ENCODE results near the gene USP46. TPM values are rescaled to one million over a fixed set of nuclear protein-coding genes. Genes with fewer than 3 reads are reported as not detected.

The USP46 gene
- total RNA-seq, 6 experiments from 2014 or later, result 23.9 to 30.9 (median 26.3) TPM

- Mint-ChIP-seq H3K9me3 (no peaks in the 10 kb centered on the region), H3K36me3 (ENCODE audit: low read depth) (no peaks in the 10 kb centered on the region), H3K4me3 (no peak overlapping the region), H3K4me1 (ENCODE audit: low read depth) (peaks cover 24% of the 10 kb centered on the region), H3K27me3 (ENCODE audit: insufficient read depth) (peaks cover 20% of the 10 kb centered on the region), H3K27ac (no peak overlapping the region)
- TF ChIP-seq, protein P1, sequence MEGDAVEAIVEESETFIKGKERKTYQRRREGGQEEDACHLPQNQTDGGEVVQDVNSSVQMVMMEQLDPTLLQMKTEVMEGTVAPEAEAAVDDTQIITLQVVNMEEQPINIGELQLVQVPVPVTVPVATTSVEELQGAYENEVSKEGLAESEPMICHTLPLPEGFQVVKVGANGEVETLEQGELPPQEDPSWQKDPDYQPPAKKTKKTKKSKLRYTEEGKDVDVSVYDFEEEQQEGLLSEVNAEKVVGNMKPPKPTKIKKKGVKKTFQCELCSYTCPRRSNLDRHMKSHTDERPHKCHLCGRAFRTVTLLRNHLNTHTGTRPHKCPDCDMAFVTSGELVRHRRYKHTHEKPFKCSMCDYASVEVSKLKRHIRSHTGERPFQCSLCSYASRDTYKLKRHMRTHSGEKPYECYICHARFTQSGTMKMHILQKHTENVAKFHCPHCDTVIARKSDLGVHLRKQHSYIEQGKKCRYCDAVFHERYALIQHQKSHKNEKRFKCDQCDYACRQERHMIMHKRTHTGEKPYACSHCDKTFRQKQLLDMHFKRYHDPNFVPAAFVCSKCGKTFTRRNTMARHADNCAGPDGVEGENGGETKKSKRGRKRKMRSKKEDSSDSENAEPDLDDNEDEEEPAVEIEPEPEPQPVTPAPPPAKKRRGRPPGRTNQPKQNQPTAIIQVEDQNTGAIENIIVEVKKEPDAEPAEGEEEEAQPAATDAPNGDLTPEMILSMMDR (IDR thresholded peaks at IDR 0.05), result no peak
- no peak for DNase-seq
These were observed 106.3 kb downstream of the USP46 start for GRCh38 chr4:52552778-52553177.

DNA sequence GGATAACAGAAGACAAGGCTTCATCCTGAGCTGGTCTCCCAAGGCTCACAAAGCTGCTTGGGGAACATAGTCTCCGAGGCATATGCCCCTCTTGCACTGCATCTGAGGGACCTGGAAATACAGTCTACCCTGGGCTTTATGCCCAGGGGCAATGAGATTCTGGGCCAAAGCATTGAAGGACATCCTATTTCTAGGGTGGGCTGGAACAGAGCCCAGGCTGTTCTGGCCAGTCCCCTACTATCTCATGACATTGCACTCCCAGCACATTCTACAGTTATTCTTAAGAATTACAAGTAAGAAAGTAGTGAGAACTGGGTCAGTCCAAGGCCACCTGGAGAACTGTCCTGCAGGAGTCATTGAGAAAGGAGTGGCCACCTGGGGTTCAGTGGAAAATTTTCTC, 107.6 kb downstream of the USP46 start:
- TF ChIP-seq, protein P1 (IDR thresholded peaks at IDR 0.05), result no peak
- peaks cover 24% of the 10 kb centered on the region for H3K4me1 Mint-ChIP-seq (ENCODE audit: low read depth)
- H3K4me3 Mint-ChIP-seq, result no peak overlapping the region
- H3K36me3 Mint-ChIP-seq (ENCODE audit: low read depth), result no peaks in the 10 kb centered on the region
- peaks cover 16% of the 10 kb centered on the region for H3K27me3 Mint-ChIP-seq (ENCODE audit: insufficient read depth)
- H3K9me3 Mint-ChIP-seq, result no peaks in the 10 kb centered on the region
- no peak overlapping the region for H3K27ac Mint-ChIP-seq
- no peak for DNase-seq

GRCh38 chr4:52550186-52550585, 108.9 kb downstream of the USP46 start:
- Mint-ChIP-seq H3K27ac (no peak overlapping the region), H3K4me1 (ENCODE audit: low read depth) (peaks cover 29% of the 10 kb centered on the region), H3K27me3 (ENCODE audit: insufficient read depth) (peaks cover 11% of the 10 kb centered on the region), H3K36me3 (ENCODE audit: low read depth) (no peaks in the 10 kb centered on the region), H3K4me3 (no peak overlapping the region), H3K9me3 (no peaks in the 10 kb centered on the region)
- no peak for DNase-seq
- TF ChIP-seq, protein P1 (IDR thresholded peaks at IDR 0.05), result no peak

GRCh38 chr4:52548818-52549570, 110.1 kb downstream of the USP46 start:
- H3K27me3 Mint-ChIP-seq (ENCODE audit: insufficient read depth), result peaks cover 11% of the 10 kb centered on the region
- H3K27ac Mint-ChIP-seq, result no peak overlapping the region
- DNase-seq, result no peak
- H3K4me3 Mint-ChIP-seq, result no peak overlapping the region
- no peaks in the 10 kb centered on the region for H3K9me3 Mint-ChIP-seq
- H3K4me1 Mint-ChIP-seq (ENCODE audit: low read depth), result peaks cover 23% of the 10 kb centered on the region
- no peaks in the 10 kb centered on the region for H3K36me3 Mint-ChIP-seq (ENCODE audit: low read depth)
- TF ChIP-seq, protein P1 (IDR thresholded peaks at IDR 0.05), result no peak

DNA sequence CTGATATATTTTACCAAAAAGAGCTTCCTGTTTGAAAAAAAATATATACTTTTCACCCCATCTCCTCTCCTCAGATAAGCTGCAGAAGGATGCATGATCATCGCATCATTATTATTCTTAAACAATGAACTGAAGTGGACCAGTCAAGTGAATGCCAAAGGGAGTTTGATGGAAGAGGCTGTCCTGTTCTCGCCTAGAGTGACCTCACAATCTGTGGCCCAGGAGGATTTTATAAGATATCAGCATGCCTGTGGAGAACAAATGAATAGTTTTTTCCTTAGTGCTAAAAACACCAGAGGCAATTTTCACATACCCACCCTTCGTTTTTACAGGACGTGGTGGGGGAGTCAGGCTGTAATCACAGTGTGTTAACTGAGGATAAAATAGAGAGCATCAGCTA, 112.7 kb downstream of the USP46 start:
- peaks cover 23% of the 10 kb centered on the region for H3K4me1 Mint-ChIP-seq (ENCODE audit: low read depth)
- peaks cover 6% of the 10 kb centered on the region for H3K27me3 Mint-ChIP-seq (ENCODE audit: insufficient read depth)
- H3K9me3 Mint-ChIP-seq, result no peaks in the 10 kb centered on the region
- no peak overlapping the region for H3K4me3 Mint-ChIP-seq
- no peaks in the 10 kb centered on the region for H3K36me3 Mint-ChIP-seq (ENCODE audit: low read depth)
- TF ChIP-seq, protein P1 (IDR thresholded peaks at IDR 0.05), result no peak
- DNase-seq, result no peak
- no peak overlapping the region for H3K27ac Mint-ChIP-seq

Measured in HFFc6 (cell line).